BLaER1 (cell line): Measurements from ENCODE around the gene GPR37.

Experiments used
- H3K27ac ChIP-seq: shearing (Covaris generic); formaldehyde crosslinking; 2 replicates; pipeline ENCODE4 v1.8.1; 2022
- H3K27me3 ChIP-seq: shearing (Covaris generic); formaldehyde crosslinking; 2 replicates; pipeline ENCODE4 v1.8.1; 2022
- H3K36me3 ChIP-seq: shearing (Covaris generic); formaldehyde crosslinking; 2 replicates; pipeline ENCODE4 v1.8.1; 2022
- H3K4me1 ChIP-seq: shearing (Covaris generic); formaldehyde crosslinking; 2 replicates; pipeline ENCODE4 v1.8.1; 2022
- H3K4me2 ChIP-seq: shearing (Covaris generic); formaldehyde crosslinking; 2 replicates; pipeline ENCODE4 v1.8.1; 2022
- H3K4me3 ChIP-seq: shearing (Covaris generic); formaldehyde crosslinking; 2 replicates; pipeline ENCODE4 v1.8.1; 2022
- H3K9ac ChIP-seq: shearing (Covaris generic); formaldehyde crosslinking; 2 replicates; pipeline ENCODE4 v1.8.1; 2022
- H3K9me3 ChIP-seq: shearing (Covaris generic); formaldehyde crosslinking; 2 replicates; pipeline ENCODE4 v1.8.1; 2022
- H4K20me1 ChIP-seq: shearing (Covaris generic); formaldehyde crosslinking; 2 replicates; pipeline ENCODE4 v1.8.1; 2022
- Cebpa-rat ChIP-seq: shearing (Covaris generic); IDR thresholded peaks from 2 replicates; pipeline ENCODE4 v1.8.1; 2022

The GPR37 gene, protein sequence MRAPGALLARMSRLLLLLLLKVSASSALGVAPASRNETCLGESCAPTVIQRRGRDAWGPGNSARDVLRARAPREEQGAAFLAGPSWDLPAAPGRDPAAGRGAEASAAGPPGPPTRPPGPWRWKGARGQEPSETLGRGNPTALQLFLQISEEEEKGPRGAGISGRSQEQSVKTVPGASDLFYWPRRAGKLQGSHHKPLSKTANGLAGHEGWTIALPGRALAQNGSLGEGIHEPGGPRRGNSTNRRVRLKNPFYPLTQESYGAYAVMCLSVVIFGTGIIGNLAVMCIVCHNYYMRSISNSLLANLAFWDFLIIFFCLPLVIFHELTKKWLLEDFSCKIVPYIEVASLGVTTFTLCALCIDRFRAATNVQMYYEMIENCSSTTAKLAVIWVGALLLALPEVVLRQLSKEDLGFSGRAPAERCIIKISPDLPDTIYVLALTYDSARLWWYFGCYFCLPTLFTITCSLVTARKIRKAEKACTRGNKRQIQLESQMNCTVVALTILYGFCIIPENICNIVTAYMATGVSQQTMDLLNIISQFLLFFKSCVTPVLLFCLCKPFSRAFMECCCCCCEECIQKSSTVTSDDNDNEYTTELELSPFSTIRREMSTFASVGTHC

DNA sequence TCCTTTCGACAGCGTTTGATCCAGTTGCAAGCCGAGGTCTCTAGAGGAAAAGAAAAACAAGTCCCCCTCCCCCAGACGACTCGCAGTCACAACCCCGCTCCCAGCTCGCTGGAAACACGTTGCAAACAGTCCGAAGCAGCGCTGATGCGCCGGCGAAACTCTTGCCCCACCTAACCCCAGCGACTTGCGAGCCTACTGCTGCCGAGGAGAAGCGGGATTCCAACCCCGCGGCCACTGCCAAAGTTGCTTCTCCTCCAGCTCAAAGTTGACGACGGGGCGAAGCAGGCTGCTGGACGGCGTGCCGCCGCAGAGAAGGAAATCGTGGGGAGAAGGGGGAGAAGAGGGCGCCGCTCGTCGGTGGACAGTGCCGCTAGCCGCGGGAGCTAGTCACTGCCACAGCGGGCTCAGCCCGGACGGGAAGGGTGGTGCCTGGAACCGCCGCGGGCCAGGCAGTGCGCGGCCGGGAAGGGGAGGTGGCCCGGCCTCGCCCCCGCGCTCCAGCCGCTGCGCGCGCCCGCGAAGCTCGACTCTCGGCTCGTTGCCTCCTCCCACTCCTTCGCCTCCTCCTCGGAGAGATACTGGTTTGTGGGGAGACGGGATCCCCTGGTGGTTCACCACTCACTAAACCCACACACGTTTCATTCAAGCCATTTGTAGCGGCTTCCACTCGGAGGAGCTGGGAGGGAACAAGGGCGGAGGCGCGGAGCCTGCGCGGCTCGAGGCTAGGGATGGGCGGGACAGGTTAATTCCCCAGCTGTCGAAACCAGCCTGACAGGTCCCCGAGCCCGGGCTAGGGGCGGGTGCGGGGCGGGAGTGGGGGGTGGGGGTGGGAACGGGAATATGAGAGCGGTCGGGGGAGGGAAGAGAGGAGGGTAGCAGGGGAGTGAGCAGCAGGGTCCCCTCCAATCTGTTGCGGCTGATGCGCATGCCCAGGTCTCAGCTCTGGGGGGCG is at the start of gene GPR37:
Gene GPR37, minus strand, starts transcription at position 392 of the 952 bp plus-strand sequence. CDS start 816 bp downstream, outside the sequence.
- H3K9ac ChIP-seq, result peak within 1 kb of the TSS; percentile 61
- no peak for TF ChIP-seq Cebpa-rat

DNA sequence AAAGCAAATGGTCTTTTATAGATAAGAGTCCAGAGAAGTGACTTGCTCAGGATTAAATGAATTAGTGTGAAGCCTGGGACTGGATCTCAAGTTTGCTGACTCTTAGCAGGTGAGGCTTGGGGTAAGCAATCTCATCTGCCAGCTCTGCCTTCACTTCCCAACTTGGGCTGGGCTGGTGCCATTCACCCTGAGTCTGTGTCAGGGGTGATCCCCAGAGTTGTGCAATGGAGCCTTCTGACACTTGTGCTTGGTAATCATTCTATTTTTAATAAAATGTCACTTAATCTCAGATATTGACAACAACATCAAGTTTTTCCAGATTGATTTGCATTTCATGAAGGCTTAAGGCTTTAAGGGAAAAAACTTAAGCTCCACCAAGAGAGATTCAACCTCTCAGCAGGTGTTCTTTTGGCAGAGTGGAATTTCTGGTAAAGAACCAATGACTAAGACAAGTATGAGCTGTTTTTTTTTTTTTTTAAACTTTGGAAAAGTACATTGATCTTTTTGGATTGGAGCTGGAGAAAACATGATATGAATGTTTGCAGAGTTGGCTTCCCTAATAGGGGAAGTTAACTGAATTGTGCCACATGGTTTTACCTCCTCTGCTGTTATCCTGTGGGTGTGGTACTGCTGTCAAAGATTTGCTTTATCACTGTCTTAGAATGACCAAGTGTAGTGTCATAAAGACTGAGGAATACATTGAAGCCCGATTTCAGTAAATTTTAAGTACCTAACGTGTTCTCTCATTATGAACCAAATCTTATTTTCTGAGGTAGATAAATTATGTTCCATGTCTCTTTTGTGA is 48.6 kb upstream of the GPR37 start:
- Histone ChIP-seq H3K4me1 (no peaks in the 10 kb centered on the region), H3K36me3 (no peaks in the 10 kb centered on the region), H3K27me3 (no peaks in the 10 kb centered on the region), H3K9ac (no peak overlapping the region), H4K20me1 (no peaks in the 10 kb centered on the region), H3K4me3 (no peak overlapping the region), H3K27ac (no peak overlapping the region), H3K9me3 (no peaks in the 10 kb centered on the region), H3K4me2 (no peak overlapping the region)
- TF ChIP-seq Cebpa-rat, result no peak

More for the DNA sequence above, at the start of gene GPR37:
- no peaks in the 10 kb centered on the region for H4K20me1 ChIP-seq
- peaks cover 13% of the 10 kb centered on the region for H3K4me1 ChIP-seq
- no peaks in the 10 kb centered on the region for H3K36me3 ChIP-seq
- H3K9me3 ChIP-seq, result no peaks in the 10 kb centered on the region
- H3K27me3 ChIP-seq, result peaks cover 28% of the 10 kb centered on the region
- H3K4me2 ChIP-seq, result peak within 1 kb of the TSS; percentile 98
- no peak within 1 kb of the TSS for H3K27ac ChIP-seq
- peak within 1 kb of the TSS; percentile 75 for H3K4me3 ChIP-seq

DNA sequence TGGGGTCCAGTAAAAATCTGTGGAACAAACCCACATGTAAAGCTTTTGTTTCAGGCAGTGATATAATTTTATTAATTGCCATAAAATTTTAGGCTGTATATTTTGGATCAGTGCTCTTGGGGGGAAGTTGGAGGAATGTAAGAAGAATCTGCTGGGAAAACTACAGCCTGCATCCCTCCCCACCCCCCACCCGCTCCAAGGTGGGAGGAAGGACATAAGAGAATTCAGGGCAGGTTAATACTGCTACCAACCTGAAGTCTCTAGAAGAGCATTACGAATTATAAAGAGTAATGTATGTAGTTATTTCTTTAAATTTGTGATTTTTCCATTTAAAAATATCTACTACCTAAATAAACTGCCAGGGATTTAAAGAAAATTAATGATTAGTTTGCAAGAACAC is 47.2 kb upstream of the GPR37 start:
- no peak overlapping the region for H3K4me2 ChIP-seq
- H3K4me3 ChIP-seq, result no peak overlapping the region
- no peaks in the 10 kb centered on the region for H3K27me3 ChIP-seq
- no peaks in the 10 kb centered on the region for H4K20me1 ChIP-seq
- no peaks in the 10 kb centered on the region for H3K36me3 ChIP-seq
- H3K4me1 ChIP-seq, result no peaks in the 10 kb centered on the region
- H3K27ac ChIP-seq, result no peak overlapping the region
- TF ChIP-seq Cebpa-rat, result no peak
- no peak overlapping the region for H3K9ac ChIP-seq
- H3K9me3 ChIP-seq, result no peaks in the 10 kb centered on the region

DNA sequence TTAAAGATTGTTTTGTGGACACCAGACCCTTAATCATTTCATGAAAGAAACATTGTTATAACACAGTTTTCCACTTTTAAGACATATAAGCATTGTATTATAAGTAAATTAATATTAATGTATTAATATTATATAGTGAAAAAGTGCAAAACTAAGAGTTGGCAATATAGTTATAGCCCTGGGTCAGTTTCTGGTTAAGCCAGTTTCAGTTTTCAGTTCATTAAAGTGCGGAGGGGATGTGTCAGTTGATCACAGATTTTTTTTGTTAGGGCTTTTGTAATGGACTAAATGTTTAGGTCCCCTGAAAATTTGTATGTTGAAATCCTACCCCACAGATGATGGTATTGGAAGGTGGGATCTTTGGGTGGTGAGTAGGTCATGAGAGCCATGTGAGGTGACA is 45.7 kb upstream of the GPR37 start:
- H3K4me1 ChIP-seq, result no peaks in the 10 kb centered on the region
- TF ChIP-seq Cebpa-rat, result no peak

DNA sequence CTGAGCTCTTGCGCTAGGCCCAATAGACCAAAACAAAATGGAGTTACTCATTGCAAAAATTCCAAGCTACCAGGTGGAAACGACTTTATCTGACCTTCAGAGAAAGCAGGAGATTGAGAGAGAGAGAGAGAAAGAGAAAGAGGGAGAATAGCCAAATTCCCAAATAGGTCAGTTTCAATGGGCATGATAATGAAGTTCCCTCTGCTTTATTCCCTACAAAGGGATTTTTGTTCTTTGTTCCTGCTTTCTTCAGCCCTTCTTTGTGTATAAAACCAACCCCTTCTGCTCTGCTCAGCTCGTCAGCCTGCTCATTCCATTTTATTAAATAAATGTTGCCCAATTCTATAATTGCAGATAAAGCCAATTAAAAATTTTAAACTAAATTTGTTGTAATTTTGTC is 45.0 kb upstream of the GPR37 start:
- Histone ChIP-seq H3K4me1 (no peaks in the 10 kb centered on the region), H3K4me3 (no peak overlapping the region), H3K36me3 (no peaks in the 10 kb centered on the region), H3K9ac (no peak overlapping the region), H3K27ac (no peak overlapping the region), H3K4me2 (no peak overlapping the region), H3K9me3 (no peaks in the 10 kb centered on the region), H3K27me3 (no peaks in the 10 kb centered on the region), H4K20me1 (no peaks in the 10 kb centered on the region)
- TF ChIP-seq Cebpa-rat, result no peak

More for the DNA sequence above, 45.7 kb upstream of the GPR37 start:
- H3K9ac ChIP-seq, result no peak overlapping the region
- no peak overlapping the region for H3K4me2 ChIP-seq
- no peaks in the 10 kb centered on the region for H3K9me3 ChIP-seq
- H4K20me1 ChIP-seq, result no peaks in the 10 kb centered on the region
- no peak overlapping the region for H3K4me3 ChIP-seq
- H3K27me3 ChIP-seq, result no peaks in the 10 kb centered on the region
- no peaks in the 10 kb centered on the region for H3K36me3 ChIP-seq
- H3K27ac ChIP-seq, result no peak overlapping the region

DNA sequence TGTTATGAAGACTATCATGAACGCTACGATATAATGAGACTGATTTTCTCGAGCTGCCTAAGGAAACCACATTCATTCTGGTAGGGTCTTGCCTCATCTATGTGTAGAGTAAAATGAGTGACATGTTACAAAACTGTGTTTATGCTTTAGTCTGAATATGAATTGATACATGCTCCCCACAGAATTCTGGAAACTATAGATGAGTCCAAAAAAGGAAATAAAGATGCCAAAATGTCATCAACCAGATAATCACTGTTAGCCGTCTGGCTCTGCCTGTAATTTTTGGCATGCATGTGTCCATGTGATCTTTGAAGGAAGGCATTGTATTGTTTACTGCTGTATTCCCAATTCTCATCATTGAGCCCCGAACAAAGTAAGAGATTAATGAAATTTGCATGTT is 42.6 kb upstream of the GPR37 start:
- no peaks in the 10 kb centered on the region for H3K9me3 ChIP-seq
- H4K20me1 ChIP-seq, result no peaks in the 10 kb centered on the region
- no peaks in the 10 kb centered on the region for H3K27me3 ChIP-seq
- TF ChIP-seq Cebpa-rat, result no peak
- H3K4me2 ChIP-seq, result no peak overlapping the region
- no peak overlapping the region for H3K9ac ChIP-seq
- no peak overlapping the region for H3K4me3 ChIP-seq
- H3K36me3 ChIP-seq, result no peaks in the 10 kb centered on the region
- no peaks in the 10 kb centered on the region for H3K4me1 ChIP-seq
- no peak overlapping the region for H3K27ac ChIP-seq

DNA sequence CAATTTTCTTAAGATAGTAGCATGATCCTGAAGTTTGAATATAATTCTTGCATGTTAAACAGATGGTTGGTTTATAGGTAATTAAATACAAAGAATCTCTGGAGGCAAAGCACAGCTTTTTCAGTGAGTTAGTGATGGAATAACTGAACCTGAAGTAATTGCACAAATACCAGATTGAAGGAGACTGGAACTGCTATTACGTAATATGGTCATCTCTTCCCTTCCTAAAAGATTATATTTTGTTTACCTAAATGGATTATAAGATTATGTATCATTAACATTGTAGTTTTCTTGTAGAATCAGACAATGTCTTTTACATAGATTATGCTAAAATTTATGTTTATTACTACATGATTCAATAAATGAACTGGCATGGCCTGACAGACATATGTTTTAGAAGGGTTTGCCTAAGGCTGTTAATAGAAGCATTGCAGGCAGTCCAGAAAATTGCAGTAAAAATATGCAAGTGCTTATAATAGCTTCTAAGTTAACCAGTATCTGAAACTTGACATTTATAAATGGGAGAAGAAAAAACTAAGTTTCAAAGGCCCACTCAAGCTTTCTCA is 35.8 kb upstream of the GPR37 start:
- no peak for TF ChIP-seq Cebpa-rat

DNA sequence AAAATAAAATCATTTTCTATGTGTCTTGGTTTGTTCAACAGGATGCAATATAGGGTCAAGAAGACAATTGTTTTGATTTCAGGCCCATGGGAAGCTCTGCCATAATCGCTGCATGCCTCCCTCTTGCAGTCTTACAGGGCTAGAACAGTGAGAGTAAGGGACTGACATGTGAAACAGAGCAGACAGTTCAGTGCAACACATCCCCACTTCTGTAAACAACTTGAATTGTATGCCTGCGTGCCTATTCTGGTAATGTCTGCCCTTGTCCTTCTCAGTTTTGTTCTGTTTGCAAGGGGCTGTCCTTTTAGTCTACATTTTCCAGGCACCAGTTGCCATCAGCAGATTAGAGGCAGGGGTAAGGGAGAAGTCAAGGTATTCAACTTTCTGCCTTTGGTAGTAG is 34.8 kb upstream of the GPR37 start:
- Histone ChIP-seq H3K36me3 (no peaks in the 10 kb centered on the region), H3K9me3 (no peaks in the 10 kb centered on the region), H3K4me1 (no peaks in the 10 kb centered on the region), H4K20me1 (no peaks in the 10 kb centered on the region), H3K9ac (no peak overlapping the region), H3K27ac (no peak overlapping the region), H3K4me3 (no peak overlapping the region), H3K4me2 (no peak overlapping the region), H3K27me3 (no peaks in the 10 kb centered on the region)
- TF ChIP-seq Cebpa-rat, result no peak

More for the DNA sequence above, 35.8 kb upstream of the GPR37 start:
- Histone ChIP-seq H4K20me1 (no peaks in the 10 kb centered on the region), H3K9ac (no peak overlapping the region), H3K9me3 (no peaks in the 10 kb centered on the region), H3K4me1 (no peaks in the 10 kb centered on the region), H3K27me3 (no peaks in the 10 kb centered on the region), H3K36me3 (no peaks in the 10 kb centered on the region), H3K4me3 (no peak overlapping the region), H3K27ac (no peak overlapping the region), H3K4me2 (no peak overlapping the region)

DNA sequence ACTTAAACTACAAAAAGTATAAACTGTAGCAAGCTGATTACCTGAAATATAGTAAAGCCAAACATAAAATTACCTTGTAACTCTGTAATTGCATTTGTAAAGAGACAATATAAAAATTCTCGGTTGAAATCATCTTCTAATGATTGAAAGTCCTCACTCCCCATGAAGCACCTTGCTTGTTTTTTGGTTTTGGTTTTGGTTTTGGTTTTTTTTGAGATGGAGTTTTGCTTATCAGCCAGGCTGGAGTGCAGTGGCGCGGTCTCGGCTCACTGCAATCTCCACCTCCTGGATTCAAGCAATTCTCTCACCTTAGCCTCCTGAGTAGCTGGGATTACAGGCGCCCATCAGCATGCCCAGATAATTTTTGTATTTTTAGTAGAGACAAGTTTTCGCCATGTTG is 33.9 kb upstream of the GPR37 start:
- no peak overlapping the region for H3K9ac ChIP-seq
- H3K36me3 ChIP-seq, result no peaks in the 10 kb centered on the region
- TF ChIP-seq Cebpa-rat, result no peak

More for the DNA sequence above, 33.9 kb upstream of the GPR37 start:
- Histone ChIP-seq H4K20me1 (no peaks in the 10 kb centered on the region), H3K4me2 (no peak overlapping the region), H3K9me3 (no peaks in the 10 kb centered on the region), H3K4me1 (no peaks in the 10 kb centered on the region), H3K4me3 (no peak overlapping the region), H3K27ac (no peak overlapping the region), H3K27me3 (no peaks in the 10 kb centered on the region)
